Chondrocyte (in vitro differentiated cells): ENCODE measurements around the gene POU6F1. TPM values are rescaled to one million over a fixed set of nuclear protein-coding genes. Genes with fewer than 3 reads are reported as not detected.

ENCODE experiments used
- DNase-seq: peaks from one replicate; pipeline ENCODE4 v3.0.0; 2021; ENCODE audit warnings: mixed read lengths, low spot score
- H3K27ac Mint-ChIP-seq: one replicate; pipeline ENCODE4 v1.8.0; 2021; ENCODE audit warnings: mild to moderate bottlenecking, moderate library complexity, mixed read lengths; ENCODE audit not compliant: unreplicated experiment
- H3K27me3 Mint-ChIP-seq: 2 replicates; pipeline ENCODE4 v1.8.0; 2021; ENCODE audit warnings: low read depth, mixed read lengths
- H3K36me3 Mint-ChIP-seq: 2 replicates; pipeline ENCODE4 v1.8.0; 2021; ENCODE audit warnings: low read depth, mixed read lengths
- H3K4me1 Mint-ChIP-seq: 2 replicates; pipeline ENCODE4 v1.8.0; 2021; ENCODE audit warnings: low read depth, mild to moderate bottlenecking, mixed read lengths
- H3K4me3 Mint-ChIP-seq: one replicate; pipeline ENCODE4 v1.8.0; 2021; ENCODE audit warnings: mild to moderate bottlenecking, moderate library complexity, mixed read lengths; ENCODE audit not compliant: unreplicated experiment
- H3K9me3 Mint-ChIP-seq: 2 replicates; pipeline ENCODE4 v1.8.0; 2021; ENCODE audit warnings: low read depth, mixed read lengths
- total RNA-seq: library from RNA; stranded (reverse); gene quantifications from 3 replicates; pipeline ENCODE4 v1.2.1, GENCODE V29; 2021
- TF ChIP-seq, protein P1 (sequence below): fragments of 200-600 bp; sonication (generic); IDR thresholded peaks from 2 replicates; pipeline ENCODE4 v1.5.0; 2021; ENCODE audit warnings: antibody characterized with exemption, mild to moderate bottlenecking, moderate library complexity

Gene POU6F1
- total RNA-seq, 1 donor from 2014 or later: 9.9 TPM

DNA sequence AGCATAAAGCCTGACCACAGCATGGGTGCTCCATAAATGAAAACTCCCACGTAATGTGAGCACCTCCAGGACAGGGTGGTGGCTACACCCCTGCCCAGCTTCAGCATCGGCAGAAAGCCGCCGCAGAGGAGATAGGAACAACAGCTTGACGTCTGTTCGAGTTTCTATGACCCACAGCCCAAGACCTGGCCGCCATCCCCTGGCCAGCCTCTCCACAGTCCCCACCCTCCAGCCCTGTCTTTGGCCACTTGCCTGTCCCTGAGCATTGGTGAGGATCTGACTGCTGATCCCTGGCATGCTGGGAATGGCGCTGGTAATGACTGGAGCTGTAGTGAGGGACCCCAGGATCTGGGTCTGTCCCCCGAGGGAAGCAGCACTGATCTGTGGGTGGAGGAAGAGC is 21.3 kb downstream of the POU6F1 start:
- Mint-ChIP-seq H3K27ac (no peak overlapping the region), H3K4me1 (no peaks in the 10 kb centered on the region), H3K9me3 (no peaks in the 10 kb centered on the region), H3K4me3 (no peak overlapping the region), H3K36me3 (peaks cover 2% of the 10 kb centered on the region), H3K27me3 (no peaks in the 10 kb centered on the region)
- DNase-seq: peak; percentile 60
- TF ChIP-seq, protein P1, sequence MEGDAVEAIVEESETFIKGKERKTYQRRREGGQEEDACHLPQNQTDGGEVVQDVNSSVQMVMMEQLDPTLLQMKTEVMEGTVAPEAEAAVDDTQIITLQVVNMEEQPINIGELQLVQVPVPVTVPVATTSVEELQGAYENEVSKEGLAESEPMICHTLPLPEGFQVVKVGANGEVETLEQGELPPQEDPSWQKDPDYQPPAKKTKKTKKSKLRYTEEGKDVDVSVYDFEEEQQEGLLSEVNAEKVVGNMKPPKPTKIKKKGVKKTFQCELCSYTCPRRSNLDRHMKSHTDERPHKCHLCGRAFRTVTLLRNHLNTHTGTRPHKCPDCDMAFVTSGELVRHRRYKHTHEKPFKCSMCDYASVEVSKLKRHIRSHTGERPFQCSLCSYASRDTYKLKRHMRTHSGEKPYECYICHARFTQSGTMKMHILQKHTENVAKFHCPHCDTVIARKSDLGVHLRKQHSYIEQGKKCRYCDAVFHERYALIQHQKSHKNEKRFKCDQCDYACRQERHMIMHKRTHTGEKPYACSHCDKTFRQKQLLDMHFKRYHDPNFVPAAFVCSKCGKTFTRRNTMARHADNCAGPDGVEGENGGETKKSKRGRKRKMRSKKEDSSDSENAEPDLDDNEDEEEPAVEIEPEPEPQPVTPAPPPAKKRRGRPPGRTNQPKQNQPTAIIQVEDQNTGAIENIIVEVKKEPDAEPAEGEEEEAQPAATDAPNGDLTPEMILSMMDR: no peak

DNA sequence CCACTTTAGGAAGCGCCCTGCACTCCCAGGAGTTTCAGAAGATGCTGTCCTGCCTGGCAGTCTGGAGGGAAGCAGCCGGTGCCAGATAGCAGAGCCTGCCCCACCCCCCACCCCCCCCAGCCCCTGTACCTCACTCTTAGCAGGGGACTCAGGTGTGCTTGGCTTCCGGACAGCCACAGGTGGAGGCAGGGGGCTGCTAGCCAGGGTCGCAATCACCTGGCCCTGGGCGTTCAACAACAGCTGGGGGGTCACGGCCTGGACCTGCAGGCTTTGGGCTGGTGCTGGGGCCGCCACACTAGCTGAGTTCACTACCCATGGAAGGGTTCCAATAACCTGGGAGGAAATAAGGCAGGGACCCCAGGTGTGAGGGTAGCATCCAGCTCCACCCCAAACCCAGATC is 22.0 kb downstream of the POU6F1 start:
- no peaks in the 10 kb centered on the region for H3K4me1 Mint-ChIP-seq
- no peaks in the 10 kb centered on the region for H3K27me3 Mint-ChIP-seq
- peak; percentile 58 for DNase-seq
- peaks cover 2% of the 10 kb centered on the region for H3K36me3 Mint-ChIP-seq
- TF ChIP-seq, protein P1: no peak
- no peak overlapping the region for H3K27ac Mint-ChIP-seq
- no peak overlapping the region for H3K4me3 Mint-ChIP-seq
- no peaks in the 10 kb centered on the region for H3K9me3 Mint-ChIP-seq

DNA sequence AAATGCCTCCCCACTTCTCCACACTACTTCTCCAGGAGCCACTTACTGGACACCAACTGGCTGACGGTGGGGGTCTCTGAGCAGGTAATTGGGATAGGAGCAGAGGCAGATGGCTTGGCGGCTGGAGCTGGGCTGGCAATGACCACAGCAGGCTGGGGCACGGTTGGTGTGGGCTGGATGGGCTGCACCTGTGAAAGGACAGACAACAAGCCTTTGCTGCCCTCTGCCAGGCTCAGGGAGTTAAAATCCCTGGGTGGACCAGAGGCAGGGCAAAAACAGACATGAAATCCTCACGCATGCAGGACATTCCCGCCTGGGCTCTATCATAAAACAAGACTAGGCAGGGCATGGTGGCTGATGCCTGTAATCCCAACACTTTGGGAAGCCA is 25.6 kb downstream of the POU6F1 start:
- Mint-ChIP-seq H3K4me3 (no peak overlapping the region), H3K4me1 (no peaks in the 10 kb centered on the region), H3K27ac (no peak overlapping the region), H3K27me3 (no peaks in the 10 kb centered on the region), H3K9me3 (no peaks in the 10 kb centered on the region), H3K36me3 (no peaks in the 10 kb centered on the region)
- DNase-seq: peak; percentile 84
- TF ChIP-seq, protein P1: no peak

DNA sequence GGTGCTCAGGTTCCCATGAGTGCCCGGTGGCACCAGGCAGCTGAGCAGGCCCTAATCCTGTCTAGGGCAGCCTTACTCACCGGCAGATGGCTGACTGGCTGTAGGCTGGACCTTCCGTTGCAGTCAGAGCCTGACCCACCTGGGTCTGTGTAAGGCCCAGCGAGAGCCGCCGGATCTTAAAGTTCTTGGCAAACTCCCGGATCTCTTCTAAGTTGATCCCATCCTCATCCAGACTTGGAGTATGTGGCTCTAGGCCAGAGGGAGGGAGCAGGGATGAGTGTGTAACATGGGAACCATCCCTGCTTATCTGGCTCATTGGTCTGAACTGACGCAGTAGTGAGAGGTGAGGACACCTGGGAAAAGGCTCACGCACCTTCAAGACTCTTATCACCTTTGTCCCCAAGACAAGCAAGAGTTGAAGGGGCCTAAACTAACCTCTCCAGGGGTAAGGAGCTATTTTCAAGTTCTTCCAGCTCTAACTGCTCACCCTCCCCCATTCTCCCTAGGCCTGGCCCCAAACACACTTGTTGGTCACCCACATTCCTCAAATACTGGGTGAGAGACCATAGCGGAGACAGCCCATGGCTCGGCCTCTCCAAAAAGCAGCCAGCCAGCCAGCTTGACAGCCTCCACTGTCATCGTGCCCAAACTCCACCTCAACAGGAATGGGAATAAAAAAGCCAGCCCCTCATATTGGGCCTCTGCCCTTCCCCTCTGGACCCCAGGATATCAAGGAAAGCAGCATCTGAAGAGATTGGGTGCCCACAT is 26.2 kb downstream of the POU6F1 start:
- TF ChIP-seq, protein P1: no peak
- H3K4me1 Mint-ChIP-seq: no peaks in the 10 kb centered on the region
- no peak overlapping the region for H3K27ac Mint-ChIP-seq
- no peaks in the 10 kb centered on the region for H3K9me3 Mint-ChIP-seq
- DNase-seq: peak; percentile 54
- no peaks in the 10 kb centered on the region for H3K27me3 Mint-ChIP-seq
- H3K4me3 Mint-ChIP-seq: no peak overlapping the region
- H3K36me3 Mint-ChIP-seq: no peaks in the 10 kb centered on the region

DNA sequence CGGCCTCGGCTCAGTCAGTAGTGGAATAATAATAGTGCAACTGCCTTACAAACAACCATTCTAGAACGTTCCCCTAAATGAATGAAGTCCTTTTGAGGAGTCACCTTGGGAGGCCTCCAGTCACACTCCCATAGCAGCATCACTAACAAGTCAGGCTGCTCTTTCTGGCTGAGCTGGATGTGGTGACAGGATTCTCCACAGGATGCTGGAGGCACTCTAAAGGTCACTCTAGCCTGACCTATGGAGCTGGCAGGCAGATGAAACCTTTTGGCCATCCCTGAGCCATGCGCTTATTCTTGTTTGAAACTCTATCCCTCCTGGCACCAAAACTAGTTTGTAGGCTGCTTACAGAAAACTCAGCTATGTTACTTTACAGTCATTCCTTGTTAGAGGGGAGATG is 27.0 kb downstream of the POU6F1 start:
- Mint-ChIP-seq H3K27me3 (no peaks in the 10 kb centered on the region), H3K36me3 (no peaks in the 10 kb centered on the region), H3K9me3 (no peaks in the 10 kb centered on the region), H3K27ac (no peak overlapping the region), H3K4me1 (no peaks in the 10 kb centered on the region), H3K4me3 (no peak overlapping the region)
- no peak for DNase-seq
- TF ChIP-seq, protein P1: no peak
